Measurements from ENCODE around the gene SGCA.
A peak's percentile ranks its signal among the peaks of the same experiment; 100 is the strongest.

The SGCA gene

GRCh38 chr17:50196826-50197225, 31.0 kb downstream of the SGCA start:
- Histone ChIP-seq H3K4me1 (ENCODE audit: control insufficient read depth, insufficient read depth, low read length) (peaks cover 62% of the 10 kb centered on the region), H3K9ac (ENCODE audit: low read length) (peak overlapping the region; percentile 100), H3K27me3 (replicated peaks; ENCODE audit: control insufficient read depth, insufficient read depth, low read length) (no peaks in the 10 kb centered on the region), H3K36me3 (ENCODE audit: control insufficient read depth, insufficient read depth, low read length, severe bottlenecking) (peaks cover 71% of the 10 kb centered on the region), H3K9me3 (ENCODE audit: control insufficient read depth, low read length) (no peaks in the 10 kb centered on the region), H3K4me3 (ENCODE audit: low read length) (peak overlapping the region; percentile 92)
- DNase-seq (ENCODE audit: low read depth): peak; percentile 71

GRCh38 chr17:50198026-50198669, 32.3 kb downstream of the SGCA start:
- H3K4me3 ChIP-seq (ENCODE audit: low read length): peak overlapping the region; percentile 92
- H3K9me3 ChIP-seq (ENCODE audit: control insufficient read depth, low read length): no peaks in the 10 kb centered on the region
- peak; percentile 76 for DNase-seq (ENCODE audit: low read depth)
- H3K36me3 ChIP-seq (ENCODE audit: control insufficient read depth, insufficient read depth, low read length, severe bottlenecking): peaks cover 58% of the 10 kb centered on the region
- H3K9ac ChIP-seq (ENCODE audit: low read length): peak overlapping the region; percentile 100
- H3K27me3 ChIP-seq (replicated peaks; ENCODE audit: control insufficient read depth, insufficient read depth, low read length): no peaks in the 10 kb centered on the region
- peaks cover 59% of the 10 kb centered on the region for H3K4me1 ChIP-seq (ENCODE audit: control insufficient read depth, insufficient read depth, low read length)

GRCh38 chr17:50199211-50199802, 33.5 kb downstream of the SGCA start:
- Histone ChIP-seq H3K9me3 (ENCODE audit: control insufficient read depth, low read length) (no peaks in the 10 kb centered on the region), H3K9ac (ENCODE audit: low read length) (peak overlapping the region; percentile 100), H3K36me3 (ENCODE audit: control insufficient read depth, insufficient read depth, low read length, severe bottlenecking) (peaks cover 47% of the 10 kb centered on the region), H3K27me3 (replicated peaks; ENCODE audit: control insufficient read depth, insufficient read depth, low read length) (no peaks in the 10 kb centered on the region), H3K4me1 (ENCODE audit: control insufficient read depth, insufficient read depth, low read length) (peaks cover 60% of the 10 kb centered on the region), H3K4me3 (ENCODE audit: low read length) (peak overlapping the region; percentile 92)
- DNase-seq (ENCODE audit: low read depth): peak; percentile 38

- DNase-seq (ENCODE audit: low read depth): peak; percentile 94
- H3K27me3 ChIP-seq (replicated peaks; ENCODE audit: control insufficient read depth, insufficient read depth, low read length): no peaks in the 10 kb centered on the region
- peak overlapping the region; percentile 92 for H3K4me3 ChIP-seq (ENCODE audit: low read length)
These were observed 34.1 kb downstream of the SGCA start for GRCh38 chr17:50199803-50200456.

GRCh38 chr17:50200457-50201275, 34.9 kb downstream of the SGCA start:
- H3K4me1 ChIP-seq (ENCODE audit: control insufficient read depth, insufficient read depth, low read length): peaks cover 63% of the 10 kb centered on the region
- no peaks in the 10 kb centered on the region for H3K9me3 ChIP-seq (ENCODE audit: control insufficient read depth, low read length)
- peak; percentile 90 for DNase-seq (ENCODE audit: low read depth)
- H3K4me3 ChIP-seq (ENCODE audit: low read length): peak overlapping the region; percentile 92
- peaks cover 33% of the 10 kb centered on the region for H3K36me3 ChIP-seq (ENCODE audit: control insufficient read depth, insufficient read depth, low read length, severe bottlenecking)
- peak overlapping the region; percentile 100 for H3K9ac ChIP-seq (ENCODE audit: low read length)
- no peaks in the 10 kb centered on the region for H3K27me3 ChIP-seq (replicated peaks; ENCODE audit: control insufficient read depth, insufficient read depth, low read length)

More at GRCh38 chr17:50199803-50200456, 34.1 kb downstream of the SGCA start:
- Histone ChIP-seq H3K36me3 (ENCODE audit: control insufficient read depth, insufficient read depth, low read length, severe bottlenecking) (peaks cover 40% of the 10 kb centered on the region), H3K9me3 (ENCODE audit: control insufficient read depth, low read length) (no peaks in the 10 kb centered on the region), H3K9ac (ENCODE audit: low read length) (peak overlapping the region; percentile 100), H3K4me1 (ENCODE audit: control insufficient read depth, insufficient read depth, low read length) (peaks cover 63% of the 10 kb centered on the region)

- DNase-seq (ENCODE audit: low read depth): peak; percentile 97
- Histone ChIP-seq H3K9me3 (ENCODE audit: control insufficient read depth, low read length) (no peaks in the 10 kb centered on the region), H3K4me1 (ENCODE audit: control insufficient read depth, insufficient read depth, low read length) (peaks cover 63% of the 10 kb centered on the region), H3K9ac (ENCODE audit: low read length) (peak within 1 kb of the TSS; percentile 100), H3K4me3 (ENCODE audit: low read length) (peak within 1 kb of the TSS; percentile 92), H3K36me3 (ENCODE audit: control insufficient read depth, insufficient read depth, low read length, severe bottlenecking) (peaks cover 26% of the 10 kb centered on the region), H3K27me3 (replicated peaks; ENCODE audit: control insufficient read depth, insufficient read depth, low read length) (no peaks in the 10 kb centered on the region)
These were observed 35.6 kb downstream of the SGCA start, which contains the start of gene COL1A1 for GRCh38 chr17:50201276-50201854. Gene COL1A1 (minus strand): TSS chr17:50201631. CDS start chr17:50201513, 118 bp downstream.

GRCh38 chr17:50203086-50203485, 37.3 kb downstream of the SGCA start:
- Histone ChIP-seq H3K9me3 (ENCODE audit: control insufficient read depth, low read length) (no peaks in the 10 kb centered on the region), H3K9ac (ENCODE audit: low read length) (peak overlapping the region; percentile 100), H3K27me3 (replicated peaks; ENCODE audit: control insufficient read depth, insufficient read depth, low read length) (no peaks in the 10 kb centered on the region), H3K4me3 (ENCODE audit: low read length) (peak overlapping the region; percentile 92), H3K4me1 (ENCODE audit: control insufficient read depth, insufficient read depth, low read length) (peaks cover 58% of the 10 kb centered on the region), H3K36me3 (ENCODE audit: control insufficient read depth, insufficient read depth, low read length, severe bottlenecking) (peaks cover 9% of the 10 kb centered on the region)
- DNase-seq (ENCODE audit: low read depth): peak; percentile 88

GRCh38 chr17:50203604-50204345, 38.0 kb downstream of the SGCA start:
- Histone ChIP-seq H3K9ac (ENCODE audit: low read length) (peak overlapping the region; percentile 100), H3K36me3 (ENCODE audit: control insufficient read depth, insufficient read depth, low read length, severe bottlenecking) (peaks cover 3% of the 10 kb centered on the region), H3K4me1 (ENCODE audit: control insufficient read depth, insufficient read depth, low read length) (peaks cover 54% of the 10 kb centered on the region), H3K9me3 (ENCODE audit: control insufficient read depth, low read length) (no peaks in the 10 kb centered on the region), H3K27me3 (replicated peaks; ENCODE audit: control insufficient read depth, insufficient read depth, low read length) (no peaks in the 10 kb centered on the region), H3K4me3 (ENCODE audit: low read length) (peak overlapping the region; percentile 77)
- peak; percentile 90 for DNase-seq (ENCODE audit: low read depth)

GRCh38 chr17:50204431-50204830, 38.6 kb downstream of the SGCA start:
- Histone ChIP-seq H3K4me3 (ENCODE audit: low read length) (peak overlapping the region; percentile 58), H3K9me3 (ENCODE audit: control insufficient read depth, low read length) (no peaks in the 10 kb centered on the region), H3K9ac (ENCODE audit: low read length) (peak overlapping the region; percentile 84), H3K27me3 (replicated peaks; ENCODE audit: control insufficient read depth, insufficient read depth, low read length) (no peaks in the 10 kb centered on the region), H3K4me1 (ENCODE audit: control insufficient read depth, insufficient read depth, low read length) (peaks cover 60% of the 10 kb centered on the region), H3K36me3 (ENCODE audit: control insufficient read depth, insufficient read depth, low read length, severe bottlenecking) (no peaks in the 10 kb centered on the region)
- no peak for DNase-seq (ENCODE audit: low read depth)
